Amniotic epithelial cell (primary cell): ENCODE data around the gene UBA5.
A peak's percentile ranks its signal among the peaks of the same experiment; 100 is the strongest.

Experiments used
- DNase-seq: peaks from one replicate; pipeline ENCODE4 v3.0.0-alpha.2; 2010; ENCODE audit warnings: low read depth

UBA5 gene

GRCh38 chr3:132654190-132654589, 5.9 kb upstream of the UBA5 start:
- peak; percentile 53 for DNase-seq

GRCh38 chr3:132654721-132655120, 5.4 kb upstream of the UBA5 start:
- no peak for DNase-seq

- DNase-seq: no peak
Observed at GRCh38 chr3:132655471-132655870, 4.7 kb upstream of the UBA5 start.

- no peak for DNase-seq
Observed at GRCh38 chr3:132657869-132658747, 2.0 kb upstream of the UBA5 start.

- DNase-seq: no peak
Observed at GRCh38 chr3:132659000-132659364, 1.1 kb upstream of the UBA5 start.

- DNase-seq: peak; percentile 65
Observed at GRCh38 chr3:132659365-132660051, 621 bp upstream of the UBA5 start, which contains the start of gene ACAD11. TSS of gene ACAD11 (minus strand) at chr3:132659809. CDS start at chr3:132659751, 58 bp downstream.

GRCh38 chr3:132660811-132661070, 612 bp downstream of the UBA5 start:
- no peak for DNase-seq

GRCh38 chr3:132661101-132661500, 972 bp downstream of the UBA5 start:
- DNase-seq: no peak

GRCh38 chr3:132662212-132662611, 2.1 kb downstream of the UBA5 start:
- no peak for DNase-seq

- no peak for DNase-seq
Observed at GRCh38 chr3:132665230-132665745, 5.2 kb downstream of the UBA5 start.

- no peak for DNase-seq
Observed at GRCh38 chr3:132669256-132669777, 9.2 kb downstream of the UBA5 start.

GRCh38 chr3:132675408-132675807, 15.3 kb downstream of the UBA5 start:
- DNase-seq: no peak

GRCh38 chr3:132679911-132680310, 19.8 kb downstream of the UBA5 start:
- no peak for DNase-seq

- DNase-seq: no peak
Observed at GRCh38 chr3:132681421-132681820, 21.3 kb downstream of the UBA5 start.

GRCh38 chr3:132682201-132682600, 22.1 kb downstream of the UBA5 start:
- no peak for DNase-seq

- DNase-seq: no peak
Observed at GRCh38 chr3:132690040-132690439, 29.9 kb downstream of the UBA5 start.

- no peak for DNase-seq
Observed at GRCh38 chr3:132694991-132695390, 34.9 kb downstream of the UBA5 start.

GRCh38 chr3:132695422-132695821, 35.3 kb downstream of the UBA5 start:
- DNase-seq: no peak

GRCh38 chr3:132703733-132704132, 43.6 kb downstream of the UBA5 start:
- DNase-seq: no peak

GRCh38 chr3:132709761-132710160, 49.6 kb downstream of the UBA5 start:
- DNase-seq: no peak

- DNase-seq: no peak
Observed at GRCh38 chr3:132710311-132710710, 50.2 kb downstream of the UBA5 start.

GRCh38 chr3:132713977-132714727, 54.0 kb downstream of the UBA5 start:
- no peak for DNase-seq
